Stomach smooth muscle (tissue), 2 donors: Measurements from ENCODE around the gene GATA3.

Source experiments
- H3K27ac ChIP-seq: one replicate; pipeline ENCODE4 v1.7.0; 2013; ENCODE audit warnings: mild to moderate bottlenecking, low read length, inconsistent platforms
- H3K27me3 ChIP-seq, 2 donors: one replicate each; pipeline ENCODE4 v1.7.0; 2013; ENCODE audit warnings: low read length in 2 of 2; ENCODE audit not compliant: insufficient read depth in 2 of 2, control insufficient read depth in 1 of 2
- H3K36me3 ChIP-seq, 2 donors: one replicate each; pipeline ENCODE4 v1.7.0; 2013; ENCODE audit warnings: low read length in 2 of 2; ENCODE audit not compliant: control insufficient read depth in 2 of 2, insufficient read depth in 2 of 2
- H3K4me1 ChIP-seq: one replicate; pipeline ENCODE4 v1.7.0; 2013; ENCODE audit warnings: low read length; ENCODE audit not compliant: control insufficient read depth, insufficient read depth
- H3K4me3 ChIP-seq, 2 donors: one replicate each; pipeline ENCODE4 v1.7.0; 2013; ENCODE audit warnings: low read length in 2 of 2
- H3K9ac ChIP-seq, 2 donors: one replicate each; pipeline ENCODE4 v1.7.0; 2013; ENCODE audit warnings: low read length in 2 of 2, mild to moderate bottlenecking in 1 of 2
- H3K9me3 ChIP-seq, 2 donors: one replicate each; pipeline ENCODE4 v1.7.0; 2013; ENCODE audit warnings: low read length in 2 of 2; ENCODE audit not compliant: control insufficient read depth in 2 of 2
- donor health status: healthy.
- donor health status: Pancreatic carcinoma.

GATA3 gene

GRCh38 chr10:8045726-8046494, 8.6 kb upstream of the GATA3 start:
- Histone ChIP-seq H3K9ac (no peak overlapping the region), H3K4me1 (peaks cover 33% of the 10 kb centered on the region), H3K4me3 (peak overlapping the region in 1 of 2 donors; percentile 68), H3K36me3 (no peaks in the 10 kb centered on the region), H3K27ac (no peak overlapping the region), H3K27me3 (peaks cover 77 to 94% of the 10 kb centered on the region in 2 donors), H3K9me3 (no peaks in the 10 kb centered on the region)

GRCh38 chr10:8047452-8048280, 6.8 kb upstream of the GATA3 start:
- Histone ChIP-seq H3K9me3 (no peaks in the 10 kb centered on the region), H3K4me1 (peaks cover 42% of the 10 kb centered on the region), H3K36me3 (no peaks in the 10 kb centered on the region), H3K9ac (no peak overlapping the region), H3K27me3 (peaks cover 71 to 96% of the 10 kb centered on the region in 2 donors), H3K4me3 (no peak overlapping the region), H3K27ac (no peak overlapping the region)

GRCh38 chr10:8048281-8049008, 6.0 kb upstream of the GATA3 start:
- Histone ChIP-seq H3K27ac (no peak overlapping the region), H3K4me1 (peaks cover 48% of the 10 kb centered on the region), H3K4me3 (no peak overlapping the region), H3K9me3 (no peaks in the 10 kb centered on the region), H3K36me3 (no peaks in the 10 kb centered on the region), H3K9ac (no peak overlapping the region), H3K27me3 (peaks cover 69 to 97% of the 10 kb centered on the region in 2 donors)

- peaks cover 68 to 98% of the 10 kb centered on the region in 2 donors for H3K27me3 ChIP-seq
- no peak overlapping the region for H3K27ac ChIP-seq
- no peaks in the 10 kb centered on the region for H3K9me3 ChIP-seq
- H3K4me1 ChIP-seq = peaks cover 56% of the 10 kb centered on the region
- peak overlapping the region in 1 of 2 donors; percentile 64 for H3K4me3 ChIP-seq
- no peaks in the 10 kb centered on the region for H3K36me3 ChIP-seq
- no peak overlapping the region for H3K9ac ChIP-seq
These were observed 5.2 kb upstream of the GATA3 start for GRCh38 chr10:8049045-8049864.

DNA sequence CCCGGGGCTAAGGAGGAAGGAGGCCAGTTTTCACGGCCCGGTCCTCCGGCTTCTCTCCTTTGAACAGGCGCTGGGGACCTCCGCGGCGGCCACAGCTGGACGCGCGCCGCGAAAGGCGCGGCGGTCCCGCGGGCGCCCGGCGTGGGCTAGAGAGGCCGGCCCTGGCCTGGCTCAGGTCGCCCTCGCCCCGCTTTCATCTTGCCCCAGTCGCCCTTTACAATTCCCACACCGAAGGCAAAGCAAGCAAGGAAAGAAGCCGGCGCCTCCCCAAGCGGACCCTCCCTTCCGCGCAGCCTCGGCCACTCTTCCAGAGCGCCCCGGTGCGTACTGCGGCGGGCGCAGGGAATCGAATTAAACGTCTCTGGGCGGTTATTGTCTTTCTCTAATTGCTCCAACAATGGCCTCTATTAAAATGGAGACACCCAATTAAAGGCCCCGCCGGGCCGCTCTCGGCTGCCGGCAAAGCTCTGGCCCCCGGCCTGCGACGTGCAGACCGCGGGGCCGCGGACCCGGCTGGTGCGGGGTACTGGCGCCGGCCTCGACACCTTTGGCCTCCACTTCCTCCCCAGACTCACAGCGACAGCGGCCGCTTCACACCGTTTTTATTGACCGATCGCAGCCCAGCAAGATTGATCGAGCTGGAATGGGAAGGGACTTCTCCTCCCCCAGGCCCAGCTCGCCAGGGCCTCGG, 4.5 kb upstream of the GATA3 start:
- Histone ChIP-seq H3K27ac (no peak overlapping the region), H3K4me3 (peak overlapping the region; percentile 49 to 64), H3K36me3 (no peaks in the 10 kb centered on the region), H3K4me1 (peaks cover 53% of the 10 kb centered on the region), H3K9me3 (no peaks in the 10 kb centered on the region), H3K9ac (no peak overlapping the region), H3K27me3 (peaks cover 62 to 97% of the 10 kb centered on the region in 2 donors)

GRCh38 chr10:8050556-8051108, 3.9 kb upstream of the GATA3 start:
- H3K27me3 ChIP-seq = peaks cover 59 to 97% of the 10 kb centered on the region in 2 donors
- no peak overlapping the region for H3K9ac ChIP-seq
- H3K27ac ChIP-seq = no peak overlapping the region
- peaks cover 49% of the 10 kb centered on the region for H3K4me1 ChIP-seq
- H3K4me3 ChIP-seq = peak overlapping the region; percentile 49 to 64
- no peaks in the 10 kb centered on the region for H3K36me3 ChIP-seq
- H3K9me3 ChIP-seq = no peaks in the 10 kb centered on the region

DNA sequence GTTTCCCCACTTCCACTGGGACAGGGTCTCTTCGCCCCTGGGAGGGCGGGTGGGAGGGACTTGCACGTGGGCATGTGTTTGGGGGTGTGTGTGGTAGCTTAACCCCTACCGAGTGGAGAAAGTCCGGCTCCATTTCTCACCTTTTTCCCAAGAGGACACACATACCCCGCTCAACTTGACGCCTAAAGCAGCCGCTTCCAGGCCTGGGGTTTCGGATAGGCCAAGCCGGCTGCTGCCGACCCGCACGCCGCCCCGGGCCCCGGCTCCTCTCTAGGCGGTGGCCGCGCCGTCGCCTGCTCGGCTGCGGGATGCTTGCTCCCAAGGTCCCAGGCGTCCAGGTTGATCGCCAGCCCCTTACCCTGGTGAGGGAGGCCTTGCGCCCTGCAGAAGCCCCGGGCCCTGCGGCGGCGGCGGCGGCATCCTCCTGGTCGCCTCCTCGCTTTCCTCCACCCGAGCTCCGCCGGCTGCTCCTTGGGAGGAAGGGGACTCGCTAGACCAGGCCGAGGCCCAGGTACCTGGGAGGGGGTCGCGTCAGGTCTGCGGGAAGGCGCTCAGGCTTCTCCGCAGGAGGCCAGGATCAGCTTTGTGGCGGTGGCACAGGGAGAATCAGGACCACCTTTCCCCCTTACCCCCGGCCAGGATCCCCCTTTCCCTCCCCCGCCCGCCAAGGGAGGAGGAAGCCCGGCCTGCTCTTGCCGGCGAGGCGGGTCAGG, 3.2 kb upstream of the GATA3 start:
- H3K9ac ChIP-seq = no peak overlapping the region
- H3K9me3 ChIP-seq = no peaks in the 10 kb centered on the region
- no peak overlapping the region for H3K4me3 ChIP-seq
- peaks cover 45% of the 10 kb centered on the region for H3K4me1 ChIP-seq
- no peak overlapping the region for H3K27ac ChIP-seq
- H3K27me3 ChIP-seq = peaks cover 53 to 97% of the 10 kb centered on the region in 2 donors
- no peaks in the 10 kb centered on the region for H3K36me3 ChIP-seq

- no peak overlapping the region for H3K27ac ChIP-seq
- H3K36me3 ChIP-seq = no peaks in the 10 kb centered on the region
- H3K4me3 ChIP-seq = no peak overlapping the region
- peaks cover 47 to 95% of the 10 kb centered on the region in 2 donors for H3K27me3 ChIP-seq
- H3K9ac ChIP-seq = no peak overlapping the region
- no peaks in the 10 kb centered on the region for H3K9me3 ChIP-seq
- peaks cover 45% of the 10 kb centered on the region for H3K4me1 ChIP-seq
These were observed 2.6 kb upstream of the GATA3 start for GRCh38 chr10:8051851-8052257.

- H3K27ac ChIP-seq = no peak overlapping the region
- no peaks in the 10 kb centered on the region for H3K9me3 ChIP-seq
- H3K9ac ChIP-seq = no peak overlapping the region
- H3K4me3 ChIP-seq = no peak overlapping the region
- peaks cover 45% of the 10 kb centered on the region for H3K4me1 ChIP-seq
- H3K27me3 ChIP-seq = peaks cover 46 to 92% of the 10 kb centered on the region in 2 donors
- H3K36me3 ChIP-seq = no peaks in the 10 kb centered on the region
These were observed 2.0 kb upstream of the GATA3 start for GRCh38 chr10:8052341-8052955.
